GM19193 (cell line): ENCODE data around the gene LAIR2.

ENCODE experiments used
- POLR2A ChIP-seq: IDR thresholded peaks from 4 replicates; pipeline ENCODE4 v1.6.1; 2011; ENCODE audit not compliant: insufficient read depth, insufficient read length; ENCODE audit errors: extremely low read depth

The LAIR2 gene

GRCh38 chr19:54462047-54462654, 40.5 kb upstream of the LAIR2 start:
- TF ChIP-seq POLR2A: no peak

- TF ChIP-seq POLR2A: no peak
These were observed 39.7 kb upstream of the LAIR2 start for GRCh38 chr19:54462655-54463530.

GRCh38 chr19:54463531-54464043, 39.0 kb upstream of the LAIR2 start, which contains the start of gene LENG9:
Gene LENG9, minus strand, starts transcription at chr19:54463778. Its CDS starts 252 bp downstream, at chr19:54463526.
- TF ChIP-seq POLR2A: peak; percentile 78

GRCh38 chr19:54464044-54464629, 38.5 kb upstream of the LAIR2 start:
- no peak for TF ChIP-seq POLR2A

GRCh38 chr19:54464630-54465425, 37.8 kb upstream of the LAIR2 start:
- peak; percentile 77 for TF ChIP-seq POLR2A

- TF ChIP-seq POLR2A: no peak
These were observed 37.1 kb upstream of the LAIR2 start for GRCh38 chr19:54465426-54466109.

GRCh38 chr19:54469496-54469934, 33.1 kb upstream of the LAIR2 start:
- TF ChIP-seq POLR2A: no peak

GRCh38 chr19:54470276-54470887, 32.2 kb upstream of the LAIR2 start:
- no peak for TF ChIP-seq POLR2A

GRCh38 chr19:54470991-54471782, 31.4 kb upstream of the LAIR2 start:
- no peak for TF ChIP-seq POLR2A

- no peak for TF ChIP-seq POLR2A
These were observed 29.4 kb upstream of the LAIR2 start, which contains the start of gene CDC42EP5 for GRCh38 chr19:54473071-54473891. Gene CDC42EP5, minus strand, starts transcription at chr19:54473296. Its CDS starts 7,749 bp downstream, at chr19:54465547.

GRCh38 chr19:54473892-54474372, 28.7 kb upstream of the LAIR2 start:
- TF ChIP-seq POLR2A: no peak

- TF ChIP-seq POLR2A: no peak
These were observed 26.9 kb upstream of the LAIR2 start for GRCh38 chr19:54475706-54476105.
